COLO668 (cell line): ENCODE results near the gene FBXO44.

Source experiments
- DNase-seq: peaks from one replicate; lab custom pipeline; 2025; ENCODE audit not compliant: unreplicated experiment; lab: John Stamatoyannopoulos, UW

Gene FBXO44

GRCh38 chr1:11684070-11684469, 29.4 kb downstream of the FBXO44 start:
- DNase-seq: no peak

- DNase-seq: no peak
These were observed 30.6 kb downstream of the FBXO44 start for GRCh38 chr1:11685210-11685752.

- DNase-seq: no peak
These were observed 33.8 kb downstream of the FBXO44 start for GRCh38 chr1:11688506-11688905.

GRCh38 chr1:11690397-11691301, 36.0 kb downstream of the FBXO44 start:
- DNase-seq: peak; percentile 50

- DNase-seq: peak; percentile 39
These were observed 36.7 kb downstream of the FBXO44 start, which contains the start of gene DRAXIN for GRCh38 chr1:11691302-11691914. Gene DRAXIN, plus strand, starts transcription at chr1:11691710. Its CDS starts 14,549 bp downstream, at chr1:11706259.

GRCh38 chr1:11691928-11692711, 37.4 kb downstream of the FBXO44 start:
- DNase-seq: no peak

GRCh38 chr1:11693024-11693590, 38.4 kb downstream of the FBXO44 start:
- DNase-seq: no peak

- DNase-seq: no peak
These were observed 39.2 kb downstream of the FBXO44 start for GRCh38 chr1:11693917-11694316.

- DNase-seq: no peak
These were observed 41.2 kb downstream of the FBXO44 start for GRCh38 chr1:11695861-11696260.

- DNase-seq: no peak
These were observed 42.7 kb downstream of the FBXO44 start for GRCh38 chr1:11697188-11697892.

GRCh38 chr1:11697893-11698210, 43.2 kb downstream of the FBXO44 start:
- DNase-seq: no peak

GRCh38 chr1:11700601-11701467, 46.2 kb downstream of the FBXO44 start:
- DNase-seq: no peak

GRCh38 chr1:11701551-11701961, 46.9 kb downstream of the FBXO44 start:
- no peak for DNase-seq

- no peak for DNase-seq
These were observed 47.5 kb downstream of the FBXO44 start for GRCh38 chr1:11701981-11702803.

GRCh38 chr1:11703357-11704193, 48.9 kb downstream of the FBXO44 start:
- no peak for DNase-seq

- no peak for DNase-seq
These were observed 49.5 kb downstream of the FBXO44 start for GRCh38 chr1:11704194-11704529.

- DNase-seq: no peak
These were observed 50.2 kb downstream of the FBXO44 start for GRCh38 chr1:11704691-11705475.
